GM10248 (cell line): ENCODE data around the gene TBC1D19.

ENCODE experiments used
- CTCF ChIA-PET: fragments of 300-600 bp; sonication (Branson Sonifier 250); formaldehyde crosslinking; extraction: SDS; loops from one replicate; lab custom pipeline; 2021; ENCODE audit warnings: antibody characterized with exemption; lab: Yijun Ruan, JAX
- POLR2A ChIA-PET: fragments of 350-650 bp; sonication (Branson Sonifier 250); formaldehyde crosslinking; extraction: SDS; loops from one replicate; lab custom pipeline; 2020; ENCODE audit warnings: antibody characterized with exemption; lab: Yijun Ruan, JAX
- DNase-seq: peaks from one replicate; pipeline ENCODE4 v3.0.0; 2012; ENCODE audit errors: extremely low spot score
- CTCF ChIP-seq: IDR thresholded peaks from 2 replicates; pipeline ENCODE4 v1.5.1; 2012; ENCODE audit warnings: mild to moderate bottlenecking, low read depth; ENCODE audit errors: extremely low read depth, missing control alignments, control extremely low read depth

TBC1D19 gene

GRCh38 chr4:26753617-26754016, 169.7 kb downstream of the TBC1D19 start:
- ChIA-PET POLR2A (no interaction called here), CTCF (interaction anchor here (1.5 kb wide), 1 partner anchor 15 kb away, joined by 3 read pairs; no protein-coding TSS in a partner anchor)
- no peak for DNase-seq
- TF ChIP-seq CTCF: no peak

- ChIA-PET CTCF (interaction anchor here (0.6 to 1.4 kb wide), 4 partner anchors 10 to 133 kb away, joined by 3 read pairs; no protein-coding TSS in a partner anchor), POLR2A (no interaction called here)
- no peak for DNase-seq
- no peak for TF ChIP-seq CTCF
Observed at GRCh38 chr4:26757751-26758150, 173.9 kb downstream of the TBC1D19 start.

DNA sequence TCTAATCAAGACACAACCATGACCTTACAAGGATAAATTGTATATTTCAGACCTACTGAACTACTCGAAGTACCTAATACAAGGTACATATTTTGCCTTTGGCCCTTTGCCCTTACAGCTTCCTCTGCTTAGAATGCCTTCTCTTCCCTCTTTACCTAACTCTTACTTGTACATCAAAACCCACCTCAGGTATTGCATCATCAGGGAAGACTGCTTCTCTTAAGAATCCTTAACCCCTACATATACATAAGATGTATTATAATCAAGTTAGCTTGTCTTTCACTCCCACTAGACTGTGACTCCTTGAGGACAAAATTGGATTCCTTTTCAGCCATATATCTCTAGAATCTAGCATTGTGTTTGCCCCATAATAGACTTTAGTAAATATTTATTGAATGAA, 175.0 kb downstream of the TBC1D19 start:
- no peak for DNase-seq
- no peak for TF ChIP-seq CTCF
- POLR2A ChIA-PET: no interaction called here
- CTCF ChIA-PET: interaction anchor here (1.4 kb wide), 1 partner anchor 15 kb away, joined by 3 read pairs; no protein-coding TSS in a partner anchor

DNA sequence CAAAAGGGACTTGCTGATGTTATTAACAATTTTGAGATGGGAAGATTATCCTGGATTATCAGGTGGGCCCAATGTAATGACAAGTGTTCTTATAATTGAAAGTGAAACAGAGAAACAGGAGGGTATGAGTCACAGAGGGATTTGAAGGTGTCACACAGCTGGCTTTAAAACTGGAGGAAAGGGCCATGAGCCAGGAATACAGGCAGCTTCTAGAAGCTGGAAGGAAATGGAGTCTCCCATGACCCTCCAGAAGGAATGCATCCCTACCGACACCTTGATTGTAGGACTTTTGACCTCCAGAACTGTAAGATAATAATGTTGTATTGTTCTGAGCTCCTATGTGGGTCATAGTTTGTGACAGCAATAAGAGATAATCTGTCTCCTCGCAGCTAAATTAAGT, 178.8 kb downstream of the TBC1D19 start:
- ChIA-PET CTCF (interaction anchor here (0.8 kb wide), 1 partner anchor 14 kb away, joined by 3 read pairs; no protein-coding TSS in a partner anchor), POLR2A (no interaction called here)
- no peak for TF ChIP-seq CTCF
- no peak for DNase-seq

DNA sequence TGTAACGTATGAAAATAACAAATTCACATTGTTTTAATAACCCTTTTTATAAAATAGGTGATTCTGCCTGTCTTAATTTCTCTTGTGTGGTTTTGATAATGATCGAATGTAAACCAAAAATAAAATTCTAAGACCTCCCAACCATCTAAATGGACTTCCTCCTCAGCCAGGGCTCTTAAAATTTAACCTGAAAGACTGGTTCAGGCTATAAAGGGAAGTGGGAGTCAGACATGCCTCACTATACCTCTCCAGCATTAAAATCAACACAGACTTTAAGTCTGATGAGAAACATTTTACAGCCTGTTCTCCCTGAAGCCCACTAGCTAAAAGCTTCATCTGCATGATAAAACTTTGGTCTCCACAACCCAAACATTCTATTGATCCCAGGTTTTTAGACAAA, 179.2 kb downstream of the TBC1D19 start:
- TF ChIP-seq CTCF: no peak
- no peak for DNase-seq
- POLR2A ChIA-PET: no interaction called here
- CTCF ChIA-PET: interaction anchor here (0.8 kb wide), 1 partner anchor 14 kb away, joined by 3 read pairs; no protein-coding TSS in a partner anchor

- CTCF ChIA-PET: interaction anchor here (1.3 kb wide), 1 partner anchor 24 kb away, joined by 3 read pairs; no protein-coding TSS in a partner anchor
- no peak for TF ChIP-seq CTCF
- no peak for DNase-seq
- POLR2A ChIA-PET: no interaction called here
Observed at GRCh38 chr4:26763648-26764047, 179.8 kb downstream of the TBC1D19 start.
